Effector memory CD4-positive, alpha-beta T cell (primary cell): Measurements from ENCODE around the gene SLC9C2.
"Not testable (repeated sequence)": the region's sequence is repeated elsewhere in the genome, so short reads cannot be mapped to it uniquely, and the experiment has no call there.

ENCODE experiments used
- DNase-seq, 3 donors: peaks; one replicate each; pipeline ENCODE4 v3.0.0-alpha.2; 2020
- H3K27ac ChIP-seq: 2 replicates; pipeline ENCODE4 v1.7.0; 2013; ENCODE audit warnings: mild to moderate bottlenecking, low read length, moderate library complexity; ENCODE audit not compliant: insufficient read depth, poor library complexity, severe bottlenecking
- H3K27me3 ChIP-seq: replicated peaks from 2 replicates; pipeline ENCODE4 v1.7.0; 2013; ENCODE audit warnings: mild to moderate bottlenecking, low read length; ENCODE audit not compliant: insufficient read depth, control insufficient read depth, poor library complexity, severe bottlenecking
- H3K36me3 ChIP-seq: 2 replicates; pipeline ENCODE4 v1.7.0; 2013; ENCODE audit warnings: mild to moderate bottlenecking, low read length, moderate library complexity; ENCODE audit not compliant: control insufficient read depth, insufficient read depth
- H3K4me1 ChIP-seq: 2 replicates; pipeline ENCODE4 v1.7.0; 2013; ENCODE audit warnings: low read length, mild to moderate bottlenecking; ENCODE audit not compliant: control insufficient read depth, insufficient read depth, poor library complexity, severe bottlenecking
- H3K4me3 ChIP-seq: 2 replicates; pipeline ENCODE4 v1.7.0; 2013; ENCODE audit warnings: low read length, low read depth, mild to moderate bottlenecking; ENCODE audit not compliant: insufficient read depth, poor library complexity, severe bottlenecking
- H3K9me3 ChIP-seq: 2 replicates; pipeline ENCODE4 v1.7.0; 2013; ENCODE audit warnings: mild to moderate bottlenecking, low read length, moderate library complexity; ENCODE audit not compliant: control insufficient read depth

SLC9C2 gene

DNA sequence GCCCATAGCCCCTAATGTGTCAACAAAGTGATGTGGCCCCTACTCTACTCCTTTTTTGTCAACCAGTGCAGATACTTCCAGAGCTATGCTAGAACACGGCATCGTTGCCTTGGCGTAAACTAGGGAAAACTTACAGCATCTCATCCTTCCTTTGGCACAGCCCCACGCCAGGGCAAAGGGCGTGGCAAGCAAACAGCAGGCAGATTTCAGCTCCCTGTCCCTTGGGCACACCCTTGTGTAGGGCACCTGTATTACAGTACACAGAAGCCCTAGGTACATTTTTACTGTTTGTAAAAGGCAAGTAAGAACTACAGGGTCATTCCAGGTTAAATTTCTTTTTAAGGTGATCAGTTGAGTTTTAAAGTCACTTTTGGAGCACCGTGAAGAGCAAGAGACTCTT, 96.4 kb downstream of the SLC9C2 start:
- Histone ChIP-seq H3K36me3 (no peaks in the 10 kb centered on the region), H3K27ac (no peak overlapping the region), H3K4me3 (no peak overlapping the region), H3K4me1 (no peaks in the 10 kb centered on the region), H3K27me3 (no peaks in the 10 kb centered on the region), H3K9me3 (no peaks in the 10 kb centered on the region)
- no peak for DNase-seq

DNA sequence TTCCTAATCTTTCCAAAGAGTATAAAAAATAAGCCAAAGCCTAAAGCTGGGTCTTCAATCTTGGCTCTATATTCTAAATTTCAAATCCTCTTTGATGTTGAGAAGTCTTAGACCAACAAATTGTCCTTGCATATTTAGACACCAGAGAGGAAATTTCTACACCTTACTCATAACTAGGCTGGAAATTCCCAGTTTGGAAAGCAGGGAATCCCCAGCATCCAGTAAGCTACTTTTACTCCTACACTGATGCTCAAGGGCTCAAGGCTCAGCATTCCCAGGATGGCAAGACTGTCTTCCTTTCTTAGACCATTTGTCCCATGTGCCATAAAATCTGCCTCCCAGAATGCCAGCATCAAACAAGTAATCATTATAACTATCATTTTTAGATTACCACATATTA, 97.5 kb downstream of the SLC9C2 start:
- no peaks in the 10 kb centered on the region for H3K27me3 ChIP-seq
- H3K4me3 ChIP-seq = no peak overlapping the region
- no peaks in the 10 kb centered on the region for H3K36me3 ChIP-seq
- H3K4me1 ChIP-seq = no peaks in the 10 kb centered on the region
- no peak overlapping the region for H3K27ac ChIP-seq
- no peak for DNase-seq
- no peaks in the 10 kb centered on the region for H3K9me3 ChIP-seq

DNA sequence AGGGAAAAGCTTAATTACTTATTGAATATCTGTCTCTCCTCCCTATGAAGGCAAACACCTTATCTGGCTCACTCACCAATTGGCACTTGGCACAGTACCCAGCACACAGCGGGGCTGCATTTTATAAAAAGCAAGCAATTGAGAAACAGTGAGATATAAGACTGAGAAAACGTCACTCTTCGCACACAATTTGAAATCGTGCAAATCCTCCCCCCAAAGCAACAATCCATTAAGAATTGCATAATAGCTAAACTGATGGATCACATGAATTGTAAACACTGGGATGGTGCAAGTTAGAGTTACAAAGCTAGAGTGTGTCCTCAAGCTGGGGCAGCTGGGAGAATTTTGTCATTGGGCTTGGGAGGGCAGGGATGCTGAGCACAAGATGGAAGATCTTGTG, 98.6 kb downstream of the SLC9C2 start:
- H3K27ac ChIP-seq = no peak overlapping the region
- no peaks in the 10 kb centered on the region for H3K36me3 ChIP-seq
- H3K27me3 ChIP-seq = no peaks in the 10 kb centered on the region
- H3K9me3 ChIP-seq = no peaks in the 10 kb centered on the region
- no peak overlapping the region for H3K4me3 ChIP-seq
- DNase-seq = no peak
- no peaks in the 10 kb centered on the region for H3K4me1 ChIP-seq

DNA sequence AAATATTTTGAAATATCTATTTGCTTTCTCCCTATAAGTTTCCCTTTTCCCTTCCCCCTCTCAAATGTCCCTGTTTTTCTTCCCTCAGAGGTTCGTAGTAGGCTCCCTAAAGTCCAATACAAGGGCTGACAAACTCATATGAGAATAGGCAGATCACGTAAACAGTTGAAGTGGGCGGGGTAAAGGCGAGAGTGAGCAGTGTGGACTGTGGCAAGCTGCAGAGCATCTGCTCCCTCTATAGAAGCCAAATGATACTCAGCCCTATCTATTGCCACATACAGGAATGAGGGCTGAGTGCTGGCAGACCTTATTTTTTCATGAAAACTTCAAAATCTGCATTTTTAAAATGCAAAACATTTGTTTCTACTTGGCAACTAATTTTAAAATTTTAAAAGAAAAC, 99.5 kb downstream of the SLC9C2 start:
- Histone ChIP-seq H3K4me3 (no peak overlapping the region), H3K9me3 (no peaks in the 10 kb centered on the region), H3K36me3 (no peaks in the 10 kb centered on the region), H3K4me1 (no peaks in the 10 kb centered on the region), H3K27me3 (no peaks in the 10 kb centered on the region), H3K27ac (no peak overlapping the region)
- no peak for DNase-seq

DNA sequence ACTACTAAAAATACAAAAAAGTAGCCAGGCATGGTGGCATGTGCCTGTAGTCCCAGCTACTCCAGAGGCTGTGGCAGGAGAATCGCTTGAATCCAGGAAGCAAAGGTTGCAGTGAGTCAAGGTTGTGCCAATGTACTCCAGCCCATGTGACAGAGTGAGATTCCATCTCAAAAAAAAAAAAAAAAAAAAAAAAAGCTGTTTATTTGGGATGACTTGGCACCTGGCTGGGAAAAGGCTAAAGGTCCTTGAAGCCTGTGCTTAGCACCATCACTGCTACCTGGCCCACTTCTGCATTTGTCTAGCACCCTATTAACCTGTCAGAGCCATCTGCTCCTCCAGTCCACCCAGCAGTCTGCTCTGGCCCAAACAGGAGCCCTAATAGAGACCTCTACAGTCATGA, 100.8 kb downstream of the SLC9C2 start:
- H3K36me3 ChIP-seq = no peaks in the 10 kb centered on the region
- no peak for DNase-seq
- no peaks in the 10 kb centered on the region for H3K9me3 ChIP-seq
- H3K4me1 ChIP-seq = no peaks in the 10 kb centered on the region
- H3K27ac ChIP-seq = no peak overlapping the region
- H3K4me3 ChIP-seq = no peak overlapping the region
- H3K27me3 ChIP-seq = no peaks in the 10 kb centered on the region

DNA sequence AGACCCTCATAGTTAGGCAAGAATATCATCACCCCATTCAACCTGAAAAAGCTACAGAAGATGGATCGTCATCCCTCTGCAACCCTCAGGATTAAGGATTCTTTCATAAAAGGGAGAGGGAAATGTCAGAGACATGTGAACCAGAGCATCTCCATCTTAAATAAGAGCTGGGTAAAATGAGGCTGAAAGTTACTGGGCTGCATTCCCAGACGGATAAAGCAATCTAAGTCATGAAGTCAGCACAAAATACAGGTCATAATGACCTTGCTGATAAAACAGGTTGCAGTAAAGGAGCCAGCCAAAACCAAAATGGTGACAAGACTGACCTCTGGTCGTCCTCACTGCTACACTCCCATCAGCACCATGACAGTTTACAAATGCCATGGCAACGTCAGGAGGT, 103.1 kb downstream of the SLC9C2 start:
- Histone ChIP-seq H3K36me3 (no peaks in the 10 kb centered on the region), H3K27ac (no peak overlapping the region), H3K4me1 (no peaks in the 10 kb centered on the region), H3K27me3 (no peaks in the 10 kb centered on the region), H3K9me3 (no peaks in the 10 kb centered on the region), H3K4me3 (no peak overlapping the region)
- no peak for DNase-seq

DNA sequence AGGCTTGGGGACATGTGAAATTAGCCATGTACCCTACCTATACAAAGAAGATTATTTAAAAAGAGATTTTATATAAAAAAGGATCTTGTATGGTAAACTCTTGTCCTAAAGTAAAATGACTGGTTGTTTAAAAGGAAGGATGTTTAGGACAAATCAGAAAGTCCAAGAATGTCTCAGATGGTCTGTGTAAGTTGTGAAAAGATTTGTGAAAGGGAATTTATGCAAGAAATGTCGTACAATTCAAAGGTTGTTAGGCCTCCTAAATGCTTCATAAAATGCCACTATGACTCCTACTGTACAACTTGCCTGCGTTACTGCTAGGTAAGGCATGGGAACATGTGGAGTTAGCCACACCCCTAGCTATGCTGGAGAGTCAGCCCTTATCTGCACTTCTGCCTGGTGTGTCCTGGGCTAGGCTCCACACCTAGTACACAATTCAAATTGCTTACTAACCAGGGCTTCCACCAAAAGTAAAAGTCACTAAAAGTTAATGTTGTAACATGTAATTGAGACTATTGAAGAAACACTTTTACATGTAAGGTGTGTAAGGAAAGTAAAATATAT, 106.0 kb downstream of the SLC9C2 start:
- Histone ChIP-seq H3K4me1 (no peaks in the 10 kb centered on the region), H3K27me3 (no peaks in the 10 kb centered on the region), H3K4me3 (no peak overlapping the region), H3K27ac (no peak overlapping the region), H3K9me3 (no peaks in the 10 kb centered on the region), H3K36me3 (no peaks in the 10 kb centered on the region)
- DNase-seq = no peak

DNA sequence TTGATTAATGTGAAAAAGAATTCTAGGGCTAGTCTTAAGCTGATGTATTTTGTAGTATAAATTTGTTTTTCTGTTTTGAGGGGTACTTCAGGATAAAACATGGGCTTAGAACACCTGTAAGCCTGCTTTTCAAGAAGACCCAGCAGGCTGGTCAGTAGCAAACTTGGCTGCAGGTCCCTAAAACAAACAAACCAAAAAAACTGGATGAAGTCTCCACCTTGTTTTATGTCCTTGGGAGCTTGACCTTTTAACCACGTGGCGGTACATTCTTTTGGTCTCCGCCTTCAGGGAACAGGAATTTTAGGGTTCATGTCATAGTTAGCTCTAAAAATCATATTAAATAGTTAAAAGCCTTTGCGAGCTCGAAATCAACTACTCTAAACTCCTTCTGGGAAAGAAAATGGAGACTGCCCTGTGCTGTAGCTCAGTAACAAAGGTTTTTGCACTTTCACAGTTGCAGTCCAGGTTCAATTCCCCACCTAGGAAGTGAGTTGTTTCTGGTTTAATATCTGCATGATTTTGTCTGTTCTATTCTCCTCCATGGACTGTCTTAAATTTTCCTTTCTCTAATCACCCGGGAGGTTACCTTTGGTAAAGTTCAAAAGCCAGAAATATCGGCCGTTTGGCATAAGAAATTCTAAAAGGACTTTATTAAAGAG, 107.1 kb downstream of the SLC9C2 start:
- Histone ChIP-seq H3K9me3 (no peaks in the 10 kb centered on the region), H3K27me3 (no peaks in the 10 kb centered on the region), H3K27ac (no peak overlapping the region), H3K36me3 (no peaks in the 10 kb centered on the region), H3K4me3 (no peak overlapping the region), H3K4me1 (no peaks in the 10 kb centered on the region)
- no peak for DNase-seq

DNA sequence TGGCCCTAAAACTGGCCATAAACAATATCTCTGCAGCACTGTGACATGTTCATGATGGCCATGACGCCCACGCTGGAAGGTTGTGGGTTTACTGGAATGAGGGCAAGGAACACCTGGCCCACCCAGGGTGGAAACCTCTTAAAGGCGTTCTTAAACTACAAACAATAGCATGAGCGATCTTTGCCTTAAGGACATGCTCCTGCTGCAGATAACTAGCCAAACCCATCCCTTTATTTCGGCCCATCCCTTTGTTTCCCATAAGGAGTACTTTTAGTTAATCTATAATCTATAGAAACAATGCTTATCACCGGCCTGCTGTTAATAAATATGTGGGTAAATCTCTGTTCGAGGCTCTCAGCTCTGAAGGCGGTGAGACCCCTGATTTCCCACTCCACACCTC, 109.7 kb downstream of the SLC9C2 start:
- not testable (repeated sequence) for DNase-seq, H3K27me3 ChIP-seq, H3K4me3 ChIP-seq, H3K27ac ChIP-seq, H3K9me3 ChIP-seq, H3K36me3 ChIP-seq, H3K4me1 ChIP-seq

DNA sequence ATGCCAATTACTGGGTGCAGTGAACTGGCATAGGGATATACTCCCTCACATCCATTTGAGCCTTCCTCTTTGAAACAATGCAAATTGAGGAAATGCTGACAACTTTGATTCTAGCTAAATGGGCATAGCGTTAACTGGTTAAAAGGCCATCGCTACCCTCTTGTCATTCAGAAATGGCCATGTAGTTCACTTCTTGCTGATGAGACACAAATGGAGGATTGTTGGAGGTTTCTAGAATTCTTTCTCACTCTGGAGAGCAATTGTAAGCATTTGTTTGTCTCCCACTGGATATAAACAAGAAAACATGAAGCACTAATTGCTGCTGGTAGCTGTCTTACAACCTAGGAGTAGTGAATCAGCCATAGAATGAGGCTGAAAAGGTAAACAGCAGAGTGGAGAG, 111.4 kb downstream of the SLC9C2 start:
- no peak overlapping the region for H3K4me3 ChIP-seq
- no peaks in the 10 kb centered on the region for H3K9me3 ChIP-seq
- peaks cover 24% of the 10 kb centered on the region for H3K36me3 ChIP-seq
- DNase-seq = no peak
- H3K27ac ChIP-seq = no peak overlapping the region
- no peaks in the 10 kb centered on the region for H3K4me1 ChIP-seq
- H3K27me3 ChIP-seq = no peaks in the 10 kb centered on the region
